Measurements from ENCODE around the gene PADI3.

PADI3 gene

DNA sequence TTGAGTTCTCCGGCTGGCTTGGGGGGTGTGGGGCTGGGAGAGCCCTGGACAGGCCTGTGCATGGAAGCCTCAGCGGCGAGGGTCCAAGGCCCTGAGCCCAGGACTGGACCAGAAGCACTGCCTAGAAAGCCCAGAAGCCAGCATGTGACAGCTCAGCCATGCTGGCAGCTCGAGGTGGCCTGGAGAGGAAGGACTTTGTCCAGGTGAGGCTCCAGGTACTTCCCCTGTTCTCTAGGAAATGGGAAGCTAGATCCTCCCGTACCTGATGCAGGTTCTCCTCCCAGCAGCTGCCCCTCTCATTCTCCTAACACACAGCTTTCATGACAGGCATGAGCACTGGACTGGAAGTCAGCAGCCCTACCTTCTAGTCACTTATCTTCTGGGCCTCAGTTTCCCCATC lies 6.4 kb downstream of the PADI3 start:
- in situ Hi-C loops (cut with HindIII; ENCODE audit: low pct_unique_long_range_greater_than_20kb, low sequenced_read_pairs), result no loop called here
- no peak for DNase-seq (ENCODE audit: low read depth in 1 of 2, low spot score in 1 of 2)
- TF ChIP-seq JUND (IDR thresholded peaks at IDR 0.05; ENCODE audit: low read depth), result no peak

- in situ Hi-C loops (cut with HindIII; ENCODE audit: low pct_unique_long_range_greater_than_20kb, low sequenced_read_pairs), result no loop called here
- no peak for DNase-seq (ENCODE audit: low read depth in 1 of 2, low spot score in 1 of 2)
- TF ChIP-seq JUND (IDR thresholded peaks at IDR 0.05; ENCODE audit: low read depth), result no peak
These were observed 9.3 kb downstream of the PADI3 start for GRCh38 chr1:17258116-17258757.

DNA sequence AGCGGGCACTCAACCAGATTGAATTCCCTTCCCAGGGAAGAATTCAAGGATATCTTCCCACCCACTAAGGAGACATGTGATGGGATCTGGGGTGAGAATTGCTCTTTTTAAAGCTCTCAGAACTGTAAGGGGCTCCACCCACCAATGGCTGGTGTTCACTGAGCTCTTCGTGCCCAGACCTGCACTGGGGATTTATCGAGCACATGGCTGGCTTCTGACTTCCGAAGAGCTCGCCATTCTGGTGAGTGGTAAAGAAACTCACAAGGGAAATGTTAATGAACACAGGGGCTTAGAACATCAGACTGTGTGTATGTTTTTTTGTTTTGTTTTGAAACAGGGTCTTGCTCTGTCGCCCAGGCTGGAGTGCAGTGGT lies 9.8 kb downstream of the PADI3 start:
- in situ Hi-C loops (cut with HindIII; ENCODE audit: low pct_unique_long_range_greater_than_20kb, low sequenced_read_pairs), result no loop called here
- TF ChIP-seq JUND (IDR thresholded peaks at IDR 0.05; ENCODE audit: low read depth), result no peak
- no peak for DNase-seq (ENCODE audit: low read depth in 1 of 2, low spot score in 1 of 2)

DNA sequence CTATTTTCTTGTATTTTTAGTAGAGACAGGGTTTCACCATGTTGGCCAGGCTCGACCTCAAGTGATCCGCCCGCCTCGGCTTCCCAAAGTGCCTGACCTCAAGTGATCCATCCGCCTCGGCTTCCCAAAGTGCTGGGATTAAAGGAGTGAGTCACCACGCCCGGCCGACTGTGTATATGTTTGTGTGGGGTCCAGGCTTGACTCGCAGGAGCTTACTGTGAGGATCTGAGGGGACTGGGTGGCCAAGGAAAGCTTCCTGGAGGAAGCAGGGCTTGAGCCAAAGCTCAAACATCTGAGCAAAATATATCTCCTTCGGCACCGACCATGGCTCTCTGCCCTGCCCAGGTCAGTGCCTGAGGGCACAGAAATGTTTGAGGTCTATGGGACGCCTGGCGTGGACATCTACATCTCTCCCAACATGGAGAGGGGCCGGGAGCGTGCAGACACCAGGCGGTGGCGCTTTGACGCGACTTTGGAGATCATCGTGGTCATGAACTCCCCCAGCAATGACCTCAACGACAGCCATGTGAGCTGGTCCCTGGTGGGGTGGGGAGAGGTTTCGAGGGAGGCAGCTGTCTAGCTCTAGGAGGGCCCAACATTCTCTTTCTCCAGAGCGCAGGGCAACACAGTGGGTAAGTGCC lies 10.5 kb downstream of the PADI3 start:
- in situ Hi-C loops (cut with HindIII; ENCODE audit: low pct_unique_long_range_greater_than_20kb, low sequenced_read_pairs), result no loop called here
- TF ChIP-seq JUND (IDR thresholded peaks at IDR 0.05; ENCODE audit: low read depth), result no peak
- DNase-seq (ENCODE audit: low read depth in 1 of 2, low spot score in 1 of 2), result no peak

DNA sequence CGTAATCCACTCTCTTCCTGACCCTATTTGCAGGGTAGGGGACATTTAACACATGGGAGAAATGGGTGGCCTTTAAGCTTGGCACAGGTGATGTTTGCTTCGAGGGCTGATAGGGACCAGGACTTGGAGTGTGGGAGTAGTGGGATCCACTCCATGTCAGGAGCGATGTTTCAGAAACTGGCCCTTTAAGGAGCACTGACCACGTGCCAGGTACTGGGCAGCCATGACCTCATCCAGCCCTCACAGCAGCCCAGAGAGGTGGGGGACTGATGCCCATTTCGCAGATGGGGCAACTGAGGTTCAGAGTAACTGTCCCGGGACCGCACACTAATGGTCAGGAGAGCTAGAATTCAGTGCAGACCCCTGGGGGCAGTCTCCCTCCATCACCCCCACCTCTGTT lies 11.4 kb downstream of the PADI3 start:
- no peak for DNase-seq (ENCODE audit: low read depth in 1 of 2, low spot score in 1 of 2)
- TF ChIP-seq JUND (IDR thresholded peaks at IDR 0.05; ENCODE audit: low read depth), result no peak
- in situ Hi-C loops (cut with HindIII; ENCODE audit: low pct_unique_long_range_greater_than_20kb, low sequenced_read_pairs), result no loop called here

- in situ Hi-C loops (cut with HindIII; ENCODE audit: low pct_unique_long_range_greater_than_20kb, low sequenced_read_pairs), result no loop called here
- no peak for TF ChIP-seq JUND (IDR thresholded peaks at IDR 0.05; ENCODE audit: low read depth)
- no peak for DNase-seq (ENCODE audit: low read depth in 1 of 2, low spot score in 1 of 2)
These were observed 11.8 kb downstream of the PADI3 start for GRCh38 chr1:17260738-17261137.

DNA sequence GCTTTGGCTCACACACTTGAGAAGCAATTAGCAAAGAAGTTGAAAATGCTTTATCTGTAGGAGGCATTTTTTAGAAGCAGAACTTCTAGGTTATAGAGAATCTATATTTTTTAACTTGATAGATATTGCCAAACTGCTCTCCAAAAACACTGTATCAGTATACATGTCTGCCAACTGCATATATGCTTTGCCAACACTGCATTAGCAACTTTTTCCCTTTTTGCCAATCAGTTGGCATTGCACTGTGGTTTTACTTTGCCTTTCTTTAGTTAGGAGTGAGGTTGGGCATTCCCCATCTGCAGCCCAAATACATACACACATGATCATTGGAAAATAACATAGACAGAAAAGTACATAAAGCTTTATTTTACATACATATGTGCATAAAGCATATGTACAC lies 15.0 kb downstream of the PADI3 start:
- DNase-seq (ENCODE audit: low read depth in 1 of 2, low spot score in 1 of 2), result no peak
- in situ Hi-C loops (cut with HindIII; ENCODE audit: low pct_unique_long_range_greater_than_20kb, low sequenced_read_pairs), result no loop called here
- no peak for TF ChIP-seq JUND (IDR thresholded peaks at IDR 0.05; ENCODE audit: low read depth)

GRCh38 chr1:17264470-17264869 lies 15.6 kb downstream of the PADI3 start:
- TF ChIP-seq JUND (IDR thresholded peaks at IDR 0.05; ENCODE audit: low read depth), result no peak
- DNase-seq (ENCODE audit: low read depth in 1 of 2, low spot score in 1 of 2), result no peak
- in situ Hi-C loops (cut with HindIII; ENCODE audit: low pct_unique_long_range_greater_than_20kb, low sequenced_read_pairs), result no loop called here

DNA sequence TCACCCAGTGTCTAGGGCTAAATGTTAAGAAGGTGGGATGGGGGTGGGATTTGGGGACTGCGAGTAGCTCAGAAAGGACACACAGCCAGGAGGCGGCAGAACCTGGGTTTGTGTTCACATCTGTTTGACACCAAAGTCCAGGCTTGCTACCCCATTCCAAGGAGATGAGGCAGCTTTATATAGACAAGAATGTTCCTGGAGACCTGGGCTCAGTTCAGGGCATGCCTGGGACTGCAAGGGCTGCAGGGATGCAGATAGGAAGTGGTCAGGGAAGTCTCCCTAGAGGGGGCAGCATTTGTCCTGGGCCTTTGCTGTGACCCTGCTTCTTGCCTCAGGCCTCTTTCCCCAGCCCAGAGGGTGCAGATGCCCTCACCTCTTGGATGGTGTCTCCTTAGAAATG lies 16.3 kb downstream of the PADI3 start:
- TF ChIP-seq JUND (IDR thresholded peaks at IDR 0.05; ENCODE audit: low read depth), result no peak
- in situ Hi-C loops (cut with HindIII; ENCODE audit: low pct_unique_long_range_greater_than_20kb, low sequenced_read_pairs), result no loop called here
- DNase-seq (ENCODE audit: low read depth in 1 of 2, low spot score in 1 of 2), result no peak

DNA sequence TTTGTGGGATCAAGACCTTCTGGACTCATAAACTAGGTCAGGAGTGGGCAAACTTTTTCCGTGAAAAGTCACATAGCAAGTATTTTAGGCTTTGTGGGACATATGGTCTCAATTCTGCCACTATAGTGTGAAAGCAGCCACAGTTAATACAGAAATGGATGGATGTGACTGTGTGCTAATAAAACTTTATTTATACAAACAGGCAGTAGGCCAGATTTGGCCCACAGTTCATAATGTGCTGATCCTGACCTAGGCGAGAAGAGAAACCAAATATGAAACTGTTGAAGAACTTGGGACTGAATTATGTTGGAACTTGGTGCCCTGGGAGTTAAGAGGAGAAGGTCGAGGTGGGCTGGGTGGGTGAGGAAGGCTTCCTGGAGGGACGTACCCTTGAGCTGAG lies 17.1 kb downstream of the PADI3 start:
- in situ Hi-C loops (cut with HindIII; ENCODE audit: low pct_unique_long_range_greater_than_20kb, low sequenced_read_pairs), result no loop called here
- no peak for DNase-seq (ENCODE audit: low read depth in 1 of 2, low spot score in 1 of 2)
- TF ChIP-seq JUND (IDR thresholded peaks at IDR 0.05; ENCODE audit: low read depth), result no peak

- in situ Hi-C loops (cut with HindIII; ENCODE audit: low pct_unique_long_range_greater_than_20kb, low sequenced_read_pairs), result no loop called here
- TF ChIP-seq JUND (IDR thresholded peaks at IDR 0.05; ENCODE audit: low read depth), result no peak
These were observed 22.2 kb downstream of the PADI3 start for GRCh38 chr1:17270891-17271765.

GRCh38 chr1:17272066-17272465 lies 23.2 kb downstream of the PADI3 start:
- no peak for TF ChIP-seq JUND (IDR thresholded peaks at IDR 0.05; ENCODE audit: low read depth)
- DNase-seq (ENCODE audit: low read depth in 1 of 2, low spot score in 1 of 2), result no peak
- in situ Hi-C loops (cut with HindIII; ENCODE audit: low pct_unique_long_range_greater_than_20kb, low sequenced_read_pairs), result no loop called here

More at GRCh38 chr1:17270891-17271765, 22.2 kb downstream of the PADI3 start:
- no peak for DNase-seq (ENCODE audit: low read depth in 1 of 2, low spot score in 1 of 2)

GRCh38 chr1:17272646-17273045 lies 23.7 kb downstream of the PADI3 start:
- in situ Hi-C loops (cut with HindIII; ENCODE audit: low pct_unique_long_range_greater_than_20kb, low sequenced_read_pairs), result no loop called here
- no peak for TF ChIP-seq JUND (IDR thresholded peaks at IDR 0.05; ENCODE audit: low read depth)
- DNase-seq (ENCODE audit: low read depth in 1 of 2, low spot score in 1 of 2), result no peak
